Spleen (tissue), 11 donors: ENCODE data around the gene GPR158. TPM values are rescaled to one million over a fixed set of nuclear protein-coding genes. Genes with fewer than 3 reads are reported as not detected.
"Not testable (repeated sequence)": the region's sequence is repeated elsewhere in the genome, so short reads cannot be mapped to it uniquely, and the experiment has no call there.

Source experiments
- DNase-seq: peaks from one replicate; pipeline ENCODE4 v3.0.0-alpha.2; 2020
- H3K27ac ChIP-seq, 8 donors: fragments of 200-600 bp; sonication (generic) in 7 of 8; 1 replicate in 4 of 8; 2 replicates in 4 of 8; pipeline versions ENCODE4 v1.5.0 to v1.8.0; 2016 to 2021; ENCODE audit warnings: inconsistent platforms in 4 of 8, mild to moderate bottlenecking in 4 of 8, moderate library complexity in 1 of 8
- H3K27me3 ChIP-seq, 7 donors: fragments of 200-600 bp; sonication (generic) in 6 of 7; replicated peaks in 1 of 7; 1 replicate in 4 of 7; 2 replicates in 3 of 7; pipeline versions ENCODE4 v1.5.0 to v1.8.0; 2016 to 2021; ENCODE audit warnings: inconsistent platforms in 3 of 7, mild to moderate bottlenecking in 1 of 7
- H3K36me3 ChIP-seq, 6 donors: fragments of 200-600 bp; sonication (generic) in 5 of 6; 1 replicate in 4 of 6; 2 replicates in 2 of 6; pipeline versions ENCODE4 v1.5.0 to v1.8.0; 2016 to 2021; ENCODE audit warnings: inconsistent platforms in 2 of 6
- H3K4me1 ChIP-seq, 6 donors: fragments of 200-600 bp; sonication (generic) in 5 of 6; 1 replicate in 3 of 6; 2 replicates in 3 of 6; pipeline versions ENCODE4 v1.5.0 to v1.8.0; 2016 to 2021; ENCODE audit warnings: inconsistent platforms in 3 of 6
- H3K4me3 ChIP-seq, 8 donors: fragments of 200-600 bp; sonication (generic) in 7 of 8; 1 replicate in 4 of 8; 2 replicates in 4 of 8; pipeline versions ENCODE4 v1.5.0 to v1.8.0; 2016 to 2021; ENCODE audit warnings: inconsistent platforms in 4 of 8, mild to moderate bottlenecking in 4 of 8, moderate library complexity in 2 of 8
- H3K9me3 ChIP-seq, 8 donors: fragments of 200-600 bp; sonication (generic) in 7 of 8; 1 replicate in 4 of 8; 2 replicates in 4 of 8; pipeline versions ENCODE4 v1.5.0 to v1.8.0; 2016 to 2021; ENCODE audit warnings: inconsistent platforms in 4 of 8
- POLR2A ChIP-seq, 3 donors: fragments of 450-650 bp; IDR thresholded peaks; one replicate each; pipeline ENCODE4 v1.5.1; 2017; ENCODE audit warnings: antibody characterized with exemption in 3 of 3, mild to moderate bottlenecking in 1 of 3
- POLR2AphosphoS5 ChIP-seq, 3 donors: sonication (generic); formaldehyde crosslinking; IDR thresholded peaks; one replicate each; pipeline ENCODE4 v1.5.1; 2017; ENCODE audit warnings: antibody characterized with exemption in 3 of 3
- WGBS, 5 donors: extraction: QIAGEN DNeasy Blood & Tissue Kit in 3 of 5; methylation state at CpG; one replicate each; pipeline versions ENCODE4 v1.1.5 to v1.1.7; 2013 to 2018; 5-methylcytosine and 5-hydroxymethylcytosine counted together
- intact Hi-C: fragments of 100-400 bp; cut with DNase I; formaldehyde crosslinking; loops from one replicate; pipeline ENCODE4 v1.15.0; 2023; ENCODE audit warnings: low total_unique reads
- polyA plus RNA-seq, 3 donors: library from polyadenylated mRNA; stranded (reverse); fragments of 200-250 nt; gene quantifications; one replicate each; pipeline ENCODE4 v1.2.1, GENCODE V29; 2013
- total RNA-seq, 7 donors: library from RNA; depleted of rRNA in 3 of 7; stranded (reverse); fragments of >200 nt in 3 of 7; fragmentation: NEBNext Ultra II Directional in 4 of 7; extraction: Animal tissue kit (Norgen Biotek cat#: 25700) in 4 of 7; gene quantifications; one replicate each; pipeline versions ENCODE4 v1.1.0 to v1.2.1, GENCODE V29; 2016 to 2021
- TF ChIP-seq, protein P1 (sequence below), 11 experiments: fragments of 200-600 bp in 7 of 11; fragments of 450-650 bp in 4 of 11; sonication (generic) in 4 of 11; IDR thresholded peaks in 8 of 11; conservative IDR thresholded peaks in 3 of 11; 1 replicate in 7 of 11; 2 replicates in 4 of 11; pipeline versions ENCODE4 v1.4.0 to v1.8.0; 2016 to 2021; ENCODE audit warnings: antibody characterized with exemption in 11 of 11, inconsistent platforms in 4 of 11, mild to moderate bottlenecking in 1 of 11
- donor health status: healthy with polysubstance abuse.
- donor health status: DM: no; HTN: no; CAD: no; lungs with moderate emphysema.
- donor health status: DM: no; HTN: no; CAD: no.
- donor health status: Bipolar disorder and iron deficiency.
- donor health status: healthy.
- donor health status: DM: no; HTN: no; CAD: no.
- donor health status: DM: yes; HTN: yes; CAD: no.

The GPR158 gene
- total and polyA plus RNA-seq, 10 donors, result 0.03 to 0.79 (median 0.16) TPM

DNA sequence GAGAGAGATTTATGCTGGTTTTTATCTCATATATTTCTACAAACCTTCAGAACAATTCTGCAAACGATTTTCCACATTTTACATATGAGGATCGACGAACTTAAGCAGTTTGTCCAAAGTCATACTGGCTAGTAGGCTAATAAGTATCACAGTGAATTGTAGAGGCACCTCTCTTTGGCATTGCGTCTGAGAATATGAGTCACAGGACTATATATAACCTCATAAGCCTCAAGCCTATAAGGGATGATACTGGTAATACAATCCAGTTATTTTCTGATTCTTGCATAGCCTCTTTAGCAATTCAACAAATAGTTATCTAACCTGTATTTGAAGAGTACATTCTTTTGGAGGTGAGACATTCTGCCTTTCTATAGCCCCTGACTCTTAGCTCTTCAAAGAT is 129.8 kb downstream of the GPR158 start:
- no peaks in the 10 kb centered on the region for H3K4me1 ChIP-seq
- TF ChIP-seq, protein P1, sequence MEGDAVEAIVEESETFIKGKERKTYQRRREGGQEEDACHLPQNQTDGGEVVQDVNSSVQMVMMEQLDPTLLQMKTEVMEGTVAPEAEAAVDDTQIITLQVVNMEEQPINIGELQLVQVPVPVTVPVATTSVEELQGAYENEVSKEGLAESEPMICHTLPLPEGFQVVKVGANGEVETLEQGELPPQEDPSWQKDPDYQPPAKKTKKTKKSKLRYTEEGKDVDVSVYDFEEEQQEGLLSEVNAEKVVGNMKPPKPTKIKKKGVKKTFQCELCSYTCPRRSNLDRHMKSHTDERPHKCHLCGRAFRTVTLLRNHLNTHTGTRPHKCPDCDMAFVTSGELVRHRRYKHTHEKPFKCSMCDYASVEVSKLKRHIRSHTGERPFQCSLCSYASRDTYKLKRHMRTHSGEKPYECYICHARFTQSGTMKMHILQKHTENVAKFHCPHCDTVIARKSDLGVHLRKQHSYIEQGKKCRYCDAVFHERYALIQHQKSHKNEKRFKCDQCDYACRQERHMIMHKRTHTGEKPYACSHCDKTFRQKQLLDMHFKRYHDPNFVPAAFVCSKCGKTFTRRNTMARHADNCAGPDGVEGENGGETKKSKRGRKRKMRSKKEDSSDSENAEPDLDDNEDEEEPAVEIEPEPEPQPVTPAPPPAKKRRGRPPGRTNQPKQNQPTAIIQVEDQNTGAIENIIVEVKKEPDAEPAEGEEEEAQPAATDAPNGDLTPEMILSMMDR (IDR thresholded peaks at IDR 0.05 in 8 of 11, conservative IDR thresholded peaks at IDR 0.05 in 3 of 11), result no peak
- H3K4me3 ChIP-seq, result no peak overlapping the region
- H3K9me3 ChIP-seq, result peaks cover 0 to 20% (median 15%) of the 10 kb centered on the region in 8 donors
- no peak overlapping the region for H3K27ac ChIP-seq
- H3K36me3 ChIP-seq, result no peaks in the 10 kb centered on the region
- DNase-seq, result no peak
- H3K27me3 ChIP-seq, result no peaks in the 10 kb centered on the region
- WGBS, 5 donors, result 57 to 79% (median 75%) methylated on average over 4 of the region's 4 CpGs
- intact Hi-C loops, result no loop called here

DNA sequence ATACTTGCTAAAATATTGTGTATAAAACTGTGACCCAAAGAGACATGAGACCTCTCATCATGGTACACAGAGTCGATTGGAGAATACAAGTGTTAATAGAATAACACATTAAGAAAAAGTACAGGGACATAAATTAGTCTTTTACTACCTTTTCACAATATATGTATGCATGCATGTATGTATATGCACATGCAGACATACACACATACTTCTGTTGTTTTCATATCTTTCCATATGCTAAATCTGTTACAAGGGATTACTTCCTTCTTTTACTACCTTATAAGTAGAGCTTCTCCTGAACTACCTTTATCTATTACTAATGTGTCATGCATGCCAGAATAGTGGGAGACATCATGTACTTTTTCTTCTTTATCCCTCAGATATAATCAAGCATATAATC is 131.6 kb downstream of the GPR158 start:
- no peak overlapping the region for H3K27ac ChIP-seq
- TF ChIP-seq POLR2A (IDR thresholded peaks at IDR 0.05) (no peak), POLR2AphosphoS5 (IDR thresholded peaks at IDR 0.05) (no peak)
- TF ChIP-seq, protein P1 (IDR thresholded peaks at IDR 0.05 in 8 of 11, conservative IDR thresholded peaks at IDR 0.05 in 3 of 11), result no peak
- WGBS, 5 donors, result 63 to 83% (median 69%) methylated on average over 1 of the region's 1 CpG
- H3K36me3 ChIP-seq, result no peaks in the 10 kb centered on the region
- H3K9me3 ChIP-seq, result peaks cover 0 to 27% (median 18%) of the 10 kb centered on the region in 8 donors
- no peak for DNase-seq
- H3K27me3 ChIP-seq, result no peaks in the 10 kb centered on the region
- H3K4me3 ChIP-seq, result no peak overlapping the region
- intact Hi-C loops, result no loop called here
- no peaks in the 10 kb centered on the region for H3K4me1 ChIP-seq

DNA sequence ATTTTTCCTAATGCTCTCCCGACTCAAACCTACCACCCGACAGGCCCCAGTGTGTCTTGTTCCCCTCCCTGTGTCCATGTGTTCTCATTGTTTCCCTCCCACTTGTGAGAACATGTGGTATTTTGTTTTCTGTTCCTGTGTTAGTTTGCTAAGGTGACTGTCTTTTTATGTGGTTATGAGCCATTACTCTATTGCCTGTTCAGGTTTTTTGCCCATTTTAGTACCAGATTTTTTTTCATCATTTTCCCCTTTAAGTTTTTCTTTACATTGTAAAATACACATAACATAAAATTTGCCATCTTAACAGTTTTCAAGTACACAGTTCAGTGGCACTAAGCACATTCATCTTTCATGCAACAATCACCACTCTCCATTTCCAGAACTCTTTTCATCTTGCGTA is 133.5 kb downstream of the GPR158 start:
- intact Hi-C loops, result no loop called here
- TF ChIP-seq POLR2A (IDR thresholded peaks at IDR 0.05) (no peak), POLR2AphosphoS5 (IDR thresholded peaks at IDR 0.05) (no peak)
- TF ChIP-seq, protein P1 (IDR thresholded peaks at IDR 0.05 in 8 of 11, conservative IDR thresholded peaks at IDR 0.05 in 3 of 11), result no peak
- DNase-seq, result no peak
- H3K4me3 ChIP-seq, result no peak overlapping the region
- no peaks in the 10 kb centered on the region for H3K4me1 ChIP-seq
- H3K36me3 ChIP-seq, result no peaks in the 10 kb centered on the region
- no peaks in the 10 kb centered on the region for H3K27me3 ChIP-seq
- H3K27ac ChIP-seq, result no peak overlapping the region
- 31 to 93% (median 66%) methylated on average over 2 to 3 of the region's 3 CpGs for WGBS, 5 donors
- peaks cover 0 to 27% (median 18%) of the 10 kb centered on the region in 8 donors for H3K9me3 ChIP-seq

DNA sequence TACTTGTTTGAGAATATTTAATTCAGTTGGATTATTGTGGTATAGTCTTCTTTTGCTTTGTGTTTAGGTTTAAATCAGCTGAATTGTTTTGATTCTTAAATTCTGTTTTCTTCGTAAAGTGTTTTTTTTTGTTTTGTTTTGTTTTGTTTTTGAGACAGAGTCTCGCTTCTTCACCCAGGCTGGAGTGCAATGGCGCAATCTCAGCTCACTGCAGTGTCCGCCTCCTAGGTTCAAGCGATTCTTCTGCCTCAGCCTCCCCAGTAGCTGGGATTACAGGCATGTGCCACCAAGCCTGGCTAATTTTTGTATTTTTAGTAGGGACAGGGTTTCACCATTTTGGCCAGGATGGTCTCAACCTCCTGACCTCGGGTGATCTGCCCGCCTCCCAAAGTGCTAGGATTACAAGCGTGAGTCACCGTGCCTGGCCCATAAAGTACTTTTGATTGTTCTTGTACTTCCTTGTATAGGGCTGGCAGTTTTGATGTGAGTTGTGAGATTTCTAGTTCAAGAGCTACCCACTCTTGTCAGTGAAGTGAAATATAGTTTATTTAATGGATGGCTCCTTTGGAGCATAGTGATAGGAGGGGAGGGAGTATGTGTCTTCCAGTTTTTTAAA is 142.9 kb downstream of the GPR158 start:
- DNase-seq, H3K4me1 ChIP-seq, H3K36me3 ChIP-seq, H3K27ac ChIP-seq, H3K4me3 ChIP-seq, intact Hi-C loops, H3K27me3 ChIP-seq: not testable (repeated sequence)
- 81 to 90% (median 84%) methylated on average over 9 of the region's 9 CpGs for WGBS, 5 donors
- peaks cover 0 to 18% (median 4%) of the 10 kb centered on the region in 8 donors for H3K9me3 ChIP-seq

DNA sequence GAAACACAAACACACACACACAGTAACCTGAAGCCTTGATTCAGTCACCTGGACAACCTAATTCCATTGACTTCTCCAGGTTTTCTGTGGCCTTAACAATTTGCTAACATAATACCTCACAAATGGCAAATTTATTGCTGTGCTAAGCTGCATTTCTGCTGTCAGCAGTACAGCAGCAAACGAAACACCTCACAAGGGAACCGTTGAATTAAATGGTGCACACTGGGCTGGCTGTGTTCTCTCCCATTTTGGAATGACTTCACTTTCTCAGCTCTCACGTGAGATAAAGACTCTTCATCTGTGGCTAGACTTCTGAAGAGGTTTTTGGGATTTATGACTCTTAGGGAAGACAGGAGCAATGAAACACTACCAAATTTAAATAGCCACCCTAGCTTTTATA is 152.5 kb downstream of the GPR158 start:
- Histone ChIP-seq H3K4me1 (no peaks in the 10 kb centered on the region), H3K4me3 (no peak overlapping the region), H3K36me3 (no peaks in the 10 kb centered on the region), H3K27ac (no peak overlapping the region), H3K27me3 (no peaks in the 10 kb centered on the region), H3K9me3 (peaks cover 0 to 31% (median 21%) of the 10 kb centered on the region in 8 donors)
- TF ChIP-seq POLR2A (IDR thresholded peaks at IDR 0.05) (no peak), POLR2AphosphoS5 (IDR thresholded peaks at IDR 0.05) (no peak)
- TF ChIP-seq, protein P1 (IDR thresholded peaks at IDR 0.05 in 8 of 11, conservative IDR thresholded peaks at IDR 0.05 in 3 of 11), result no peak
- DNase-seq, result no peak
- 30 to 78% (median 64%) methylated on average over 3 of the region's 3 CpGs for WGBS, 5 donors
- intact Hi-C loops, result no loop called here
